ENCODE measurements around the gene MT2A. TPM values are rescaled to one million over a fixed set of nuclear protein-coding genes. Genes with fewer than 3 reads are reported as not detected.

The MT2A gene
- total and polyA plus RNA-seq, 2 experiments from 2014 or later, result 211 to 3,441 TPM

DNA sequence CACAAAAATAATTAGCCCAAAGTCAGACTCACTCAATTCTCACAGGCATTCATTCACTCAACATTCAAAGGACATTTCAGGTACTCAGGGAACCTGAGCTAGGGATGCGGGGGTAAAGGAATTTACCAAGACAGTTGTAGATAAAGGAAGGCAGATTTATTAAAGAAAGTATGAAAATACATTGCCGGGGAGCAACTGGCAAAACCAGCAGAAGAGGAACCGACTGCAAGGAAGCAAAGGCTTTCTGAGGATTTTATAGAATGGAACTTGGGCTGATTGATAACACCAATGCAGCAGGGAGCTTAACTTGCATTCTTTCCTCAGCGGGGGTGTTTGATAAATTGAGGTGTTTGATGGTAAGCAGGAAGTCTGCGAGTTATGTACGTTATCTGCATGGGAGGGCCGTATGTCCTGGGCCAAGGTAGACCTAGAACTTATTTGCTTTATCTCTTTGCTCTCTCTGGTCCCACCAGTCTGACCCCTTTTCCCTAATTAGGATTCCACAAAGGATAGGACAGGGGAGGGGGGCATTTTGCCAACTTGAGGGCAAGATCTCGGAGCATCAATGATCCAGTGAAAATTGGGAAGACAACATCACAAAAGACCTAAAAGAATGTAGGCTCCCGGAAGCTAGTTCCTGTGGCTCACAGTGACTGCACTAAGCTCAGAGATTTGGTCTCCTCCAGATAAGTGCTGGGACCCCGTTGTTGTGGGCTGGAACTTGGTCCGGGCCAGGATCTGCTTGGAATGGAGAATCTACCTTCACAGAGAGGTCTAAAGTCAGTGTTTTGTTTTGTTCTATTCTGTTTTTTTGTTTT is 24.8 kb upstream of the MT2A start:
- no peaks in the 10 kb centered on the region for H3K36me3 ChIP-seq (ENCODE audit: low read depth)
- H3K79me2 ChIP-seq (ENCODE audit: insufficient read depth), result no peaks in the 10 kb centered on the region
- no peaks in the 10 kb centered on the region for H3F3A ChIP-seq (ENCODE audit: insufficient read depth)
- 76 to 83% methylated on average over 10 to 11 of the region's 11 CpGs for WGBS, 2 experiments (ENCODE audit: low coverage in 1 of 2, low lambda C conversion rate in 2 of 2, missing lambda C conversion rate in 2 of 2)
- no peak overlapping the region for H3K4me2 ChIP-seq (ENCODE audit: unreplicated experiment)
- H3K9ac ChIP-seq, result no peak overlapping the region
- no peaks in the 10 kb centered on the region for H3K9me2 ChIP-seq (ENCODE audit: insufficient read depth)
- H3K4me3 ChIP-seq, result no peak overlapping the region
- H3K9me3 ChIP-seq (ENCODE audit: low read depth), result no peaks in the 10 kb centered on the region
- peaks cover 18% of the 10 kb centered on the region for H3K27me3 ChIP-seq (replicated peaks; ENCODE audit: insufficient read depth)
- H3K4me1 ChIP-seq (ENCODE audit: insufficient read depth), result no peaks in the 10 kb centered on the region
- no peaks in the 10 kb centered on the region for H4K20me1 ChIP-seq (ENCODE audit: insufficient read depth)
- TF ChIP-seq EZH2phosphoT487 (IDR thresholded peaks at IDR 0.05; ENCODE audit: insufficient read depth, low read depth) (no peak), EZH2 (IDR thresholded peaks at IDR 0.05; ENCODE audit: insufficient read depth, poor library complexity, severe bottlenecking) (no peak)
- no peak overlapping the region for H2AFZ ChIP-seq
- DNase-seq, result no peak
- in situ Hi-C loops (cut with MboI), result no loop called here
- no peak overlapping the region for H3K27ac ChIP-seq

DNA sequence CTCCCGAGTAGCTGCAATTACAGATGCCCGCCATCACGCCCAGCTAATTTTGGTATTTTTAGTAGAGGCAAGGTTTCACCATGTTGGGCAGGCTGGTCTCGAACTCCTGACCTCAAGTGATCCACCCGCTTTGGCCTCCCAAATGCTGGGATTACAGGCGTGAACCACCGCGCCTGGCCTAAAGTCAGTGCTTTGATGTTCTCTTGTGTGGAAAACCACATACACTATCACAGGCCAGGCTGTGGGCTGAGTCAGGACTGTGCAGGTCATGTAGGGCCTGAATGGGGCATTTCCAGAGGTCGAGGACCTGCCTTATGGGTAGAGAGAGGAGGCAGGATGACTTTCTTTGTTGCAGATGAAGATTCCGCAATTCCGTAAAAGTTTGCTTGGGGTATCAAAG is 24.1 kb upstream of the MT2A start:
- Histone ChIP-seq H3K9ac (no peak overlapping the region), H3K4me3 (no peak overlapping the region), H3K9me2 (ENCODE audit: insufficient read depth) (no peaks in the 10 kb centered on the region), H4K20me1 (ENCODE audit: insufficient read depth) (no peaks in the 10 kb centered on the region), H3F3A (ENCODE audit: insufficient read depth) (no peaks in the 10 kb centered on the region), H3K79me2 (ENCODE audit: insufficient read depth) (no peaks in the 10 kb centered on the region), H3K27ac (no peak overlapping the region), H3K9me3 (ENCODE audit: low read depth) (no peaks in the 10 kb centered on the region), H3K4me2 (ENCODE audit: unreplicated experiment) (no peak overlapping the region), H2AFZ (no peak overlapping the region), H3K4me1 (ENCODE audit: insufficient read depth) (no peaks in the 10 kb centered on the region), H3K27me3 (replicated peaks; ENCODE audit: insufficient read depth) (peaks cover 24% of the 10 kb centered on the region), H3K36me3 (ENCODE audit: low read depth) (no peaks in the 10 kb centered on the region)
- no peak for DNase-seq
- 85% methylated on average over 11 of the region's 11 CpGs for WGBS, 2 experiments (ENCODE audit: low coverage in 1 of 2, low lambda C conversion rate in 2 of 2, missing lambda C conversion rate in 2 of 2)
- in situ Hi-C loops (cut with MboI), result no loop called here
- TF ChIP-seq EZH2phosphoT487 (IDR thresholded peaks at IDR 0.05; ENCODE audit: insufficient read depth, low read depth), result no peak
- no peak for TF ChIP-seq EZH2 (IDR thresholded peaks at IDR 0.05; ENCODE audit: insufficient read depth, poor library complexity, severe bottlenecking)

DNA sequence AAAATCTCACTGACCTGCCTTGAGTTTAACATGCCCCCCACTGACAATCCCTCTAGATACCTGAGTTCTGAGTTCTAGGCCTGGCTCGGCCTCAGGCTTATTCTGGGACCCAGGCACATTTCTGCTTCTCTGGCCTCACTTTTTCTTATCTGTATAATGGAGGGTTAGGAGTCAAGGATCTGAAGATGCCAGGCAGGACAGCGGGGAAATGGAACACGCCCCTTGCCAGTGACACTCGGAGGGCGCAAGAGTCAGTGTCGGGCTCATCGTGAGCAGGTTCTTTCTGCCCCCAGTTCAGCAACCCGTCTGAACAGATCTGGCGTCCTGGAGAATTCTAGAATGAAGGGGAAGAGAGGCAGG is 19.6 kb upstream of the MT2A start:
- TF ChIP-seq EZH2phosphoT487 (IDR thresholded peaks at IDR 0.05; ENCODE audit: insufficient read depth, low read depth) (no peak), EZH2 (IDR thresholded peaks at IDR 0.05; ENCODE audit: insufficient read depth, poor library complexity, severe bottlenecking) (no peak)
- in situ Hi-C loops (cut with MboI), result no loop called here

DNA sequence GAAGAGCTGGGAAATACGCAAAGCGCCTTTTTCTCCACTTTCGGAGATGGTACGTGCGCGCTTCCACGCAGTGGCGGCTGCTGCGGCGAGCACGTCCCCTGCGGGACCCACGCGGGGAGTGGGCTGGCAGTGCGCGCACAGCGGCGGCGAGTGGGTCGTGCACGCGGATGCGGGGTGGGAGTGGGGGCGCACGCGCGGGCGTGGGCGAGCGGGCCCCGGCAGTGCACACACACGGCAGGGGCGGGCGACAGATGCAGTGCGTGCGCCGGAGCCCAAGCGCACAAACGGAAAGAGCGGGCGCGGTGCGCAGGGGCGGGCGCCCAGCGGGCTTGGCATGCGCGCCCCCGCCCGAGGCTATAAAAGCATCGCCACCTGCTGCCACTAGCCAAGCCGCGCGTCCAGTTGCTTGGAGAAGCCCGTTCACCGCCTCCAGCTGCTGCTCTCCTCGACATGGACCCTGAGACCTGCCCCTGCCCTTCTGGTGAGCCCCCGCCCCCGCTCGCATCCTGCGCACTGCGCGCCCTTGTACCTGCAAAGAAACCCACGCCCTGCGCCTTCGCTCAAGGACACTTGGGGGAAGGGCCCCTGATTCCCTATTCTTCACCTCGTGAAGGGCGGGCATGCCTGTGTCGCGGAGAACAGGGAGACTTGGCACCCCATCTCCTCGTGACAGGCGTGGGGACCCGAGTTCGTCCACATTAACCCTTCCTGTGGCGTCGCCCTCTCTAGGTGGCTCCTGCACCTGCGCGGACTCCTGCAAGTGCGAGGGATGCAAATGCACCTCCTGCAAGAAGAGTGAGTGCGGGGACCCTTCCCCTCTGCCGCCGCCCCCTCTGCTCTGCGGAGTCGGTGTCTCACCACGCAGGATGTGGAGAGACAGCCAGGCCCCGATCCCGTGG is 19.0 kb upstream of the MT2A start, which contains the start of gene MT3:
Gene MT3, plus strand, starts transcription at position 388 of the 899 bp plus-strand sequence. Its CDS starts 63 bp downstream, at position 451.
- Histone ChIP-seq H3K79me2 (ENCODE audit: insufficient read depth) (no peaks in the 10 kb centered on the region), H3K9me2 (ENCODE audit: insufficient read depth) (no peaks in the 10 kb centered on the region), H3K4me1 (ENCODE audit: insufficient read depth) (no peaks in the 10 kb centered on the region), H2AFZ (peak within 1 kb of the TSS; percentile 9; the same call in 1 of the 2 replicates), H3K9me3 (ENCODE audit: low read depth) (no peaks in the 10 kb centered on the region), H3K36me3 (ENCODE audit: low read depth) (no peaks in the 10 kb centered on the region), H3K27me3 (replicated peaks; ENCODE audit: insufficient read depth) (peaks cover 38% of the 10 kb centered on the region), H3K9ac (no peak within 1 kb of the TSS), H3K4me2 (ENCODE audit: unreplicated experiment) (peak within 1 kb of the TSS; percentile 76), H3F3A (ENCODE audit: insufficient read depth) (no peaks in the 10 kb centered on the region), H4K20me1 (ENCODE audit: insufficient read depth) (no peaks in the 10 kb centered on the region), H3K4me3 (peak within 1 kb of the TSS; percentile 67), H3K27ac (no peak within 1 kb of the TSS)
- TF ChIP-seq EZH2phosphoT487 (IDR thresholded peaks at IDR 0.05; ENCODE audit: insufficient read depth, low read depth), result no peak; the same call in 1 of the 2 replicates
- no peak for TF ChIP-seq EZH2 (IDR thresholded peaks at IDR 0.05; ENCODE audit: insufficient read depth, poor library complexity, severe bottlenecking)
- DNase-seq, result peak; percentile 53
- in situ Hi-C loops (cut with MboI), result no loop called here
- 7 to 9% methylated on average over 58 to 71 of the region's 87 CpGs for WGBS, 2 experiments (ENCODE audit: low coverage in 1 of 2, low lambda C conversion rate in 2 of 2, missing lambda C conversion rate in 2 of 2)

More for the DNA sequence above, 19.6 kb upstream of the MT2A start:
- Histone ChIP-seq H3K4me3 (peak overlapping the region; percentile 67), H3F3A (ENCODE audit: insufficient read depth) (no peaks in the 10 kb centered on the region), H2AFZ (peak overlapping the region; percentile 9; the same call in 1 of the 2 replicates), H3K4me1 (ENCODE audit: insufficient read depth) (no peaks in the 10 kb centered on the region), H3K4me2 (ENCODE audit: unreplicated experiment) (peak overlapping the region; percentile 76), H3K79me2 (ENCODE audit: insufficient read depth) (no peaks in the 10 kb centered on the region), H3K9me3 (ENCODE audit: low read depth) (no peaks in the 10 kb centered on the region), H3K36me3 (ENCODE audit: low read depth) (no peaks in the 10 kb centered on the region), H3K9ac (no peak overlapping the region), H3K9me2 (ENCODE audit: insufficient read depth) (no peaks in the 10 kb centered on the region), H3K27me3 (replicated peaks; ENCODE audit: insufficient read depth) (peaks cover 39% of the 10 kb centered on the region), H3K27ac (no peak overlapping the region), H4K20me1 (ENCODE audit: insufficient read depth) (no peaks in the 10 kb centered on the region)
- 30 to 34% methylated on average over 9 of the region's 9 CpGs for WGBS, 2 experiments (ENCODE audit: low coverage in 1 of 2, low lambda C conversion rate in 2 of 2, missing lambda C conversion rate in 2 of 2)
- DNase-seq, result no peak

All from GM23248 (cell line).